Endothelial cell of umbilical vein (primary cell): ENCODE data around the gene PSENEN. TPM values are rescaled to one million over a fixed set of nuclear protein-coding genes. Genes with fewer than 3 reads are reported as not detected.

Experiments used
- BruUV-seq: library from RNA; stranded (reverse); fragments of 400-500 nt; replicated peaks from 2 replicates; lab custom pipeline; 2021; lab: Mats Ljungman, UMichigan
- CTCF ChIA-PET: fragments of 300-600, 350-600 bp; sonication (Branson Sonifier 250); formaldehyde crosslinking; loops from one replicate; lab custom pipeline; 2021; ENCODE audit warnings: antibody characterized with exemption, inconsistent platforms; lab: Charles Lee
- POLR2A ChIA-PET: fragments of 300-600, 350-600 bp; sonication (Branson Sonifier 250); formaldehyde crosslinking; loops from one replicate; lab custom pipeline; 2021; ENCODE audit warnings: antibody characterized with exemption, inconsistent platforms; lab: Charles Lee
- DNase-seq: peaks from one replicate; pipeline ENCODE4 v3.0.0-alpha.2; 2011; ENCODE audit warnings: low read depth, low spot score
- FAIRE-seq: peaks from 2 replicates; lab custom pipeline; 2011; peaks lifted over from hg19 to GRCh38; lab: Jason Lieb, UNC
- H2AFZ ChIP-seq: 2 replicates; pipeline ENCODE4 v1.6.0; 2012; ENCODE audit warnings: low read depth, low read length, control low read depth, inconsistent platforms
- H3K27ac ChIP-seq: 2 replicates; pipeline ENCODE4 v1.5.1; 2011; ENCODE audit warnings: low read depth, mild to moderate bottlenecking, control low read depth, low read length, moderate library complexity; ENCODE audit not compliant: insufficient read depth
- H3K27me3 ChIP-seq, 2 experiments: 2 replicates each; pipeline versions ENCODE4 v1.6.0 to v1.6.1; 2011; ENCODE audit warnings: low read length in 2 of 2, mixed read lengths in 1 of 2; ENCODE audit not compliant: control insufficient read depth in 2 of 2, insufficient read depth in 2 of 2
- H3K36me3 ChIP-seq, 2 experiments: 2 replicates in 1 of 2; 3 replicates in 1 of 2; pipeline ENCODE4 v1.5.1; 2011; ENCODE audit warnings: low read length in 2 of 2, mild to moderate bottlenecking in 1 of 2, moderate library complexity in 1 of 2; ENCODE audit not compliant: control insufficient read depth in 2 of 2, insufficient read depth in 2 of 2; ENCODE audit errors: extremely low read depth in 1 of 2
- H3K4me1 ChIP-seq: 3 replicates; pipeline ENCODE4 v1.5.1; 2011; ENCODE audit warnings: mild to moderate bottlenecking, low read length; ENCODE audit not compliant: control insufficient read depth, insufficient read depth; ENCODE audit errors: extremely low read depth
- H3K4me2 ChIP-seq: 2 replicates; pipeline ENCODE4 v1.6.1; 2011; ENCODE audit warnings: low read length, control low read depth, mixed read lengths; ENCODE audit not compliant: insufficient read depth
- H3K4me3 ChIP-seq, 3 experiments: fragments of 200-600 bp in 1 of 3; sonication (generic), shearing (Covaris generic) in 1 of 3; replicated peaks in 1 of 3; 2 replicates each; pipeline ENCODE4 v1.5.1; 2011 to 2016; ENCODE audit warnings: control low read depth in 3 of 3, low read length in 3 of 3, mild to moderate bottlenecking in 2 of 3, inconsistent platforms in 1 of 3, low read depth in 1 of 3, moderate library complexity in 1 of 3; ENCODE audit not compliant: insufficient read depth in 1 of 3
- H3K79me2 ChIP-seq: 2 replicates; pipeline ENCODE4 v1.6.0; 2012; ENCODE audit warnings: low read length, inconsistent platforms; ENCODE audit not compliant: control insufficient read depth, insufficient read depth
- H3K9ac ChIP-seq: replicated peaks from 2 replicates; pipeline ENCODE3; 2011; ENCODE audit warnings: low read length, control low read depth; ENCODE audit not compliant: insufficient read depth; ENCODE audit errors: extremely low read depth
- H3K9me1 ChIP-seq: replicated peaks from 3 replicates; pipeline ENCODE4 v1.6.0; 2011; ENCODE audit warnings: mild to moderate bottlenecking, low read length; ENCODE audit not compliant: control insufficient read depth, insufficient read depth; ENCODE audit errors: extremely low read depth
- H3K9me3 ChIP-seq: replicated peaks from 2 replicates; pipeline ENCODE4 v1.5.1; 2012; ENCODE audit warnings: low read length, inconsistent platforms; ENCODE audit not compliant: control insufficient read depth, insufficient read depth
- H4K20me1 ChIP-seq: replicated peaks from 2 replicates; pipeline ENCODE3; 2011; ENCODE audit warnings: mild to moderate bottlenecking, low read length; ENCODE audit not compliant: control insufficient read depth, insufficient read depth; ENCODE audit errors: extremely low read depth
- EZH2 ChIP-seq: IDR thresholded peaks from 2 replicates; pipeline ENCODE4 v1.6.1; 2012; ENCODE audit warnings: borderline replicate concordance, low read depth, mild to moderate bottlenecking, moderate library complexity, low read length, inconsistent platforms; ENCODE audit not compliant: severe bottlenecking
- FOS ChIP-seq: IDR thresholded peaks from 2 replicates; pipeline ENCODE4 v1.6.1; 2011; ENCODE audit warnings: mild to moderate bottlenecking, low read length, moderate library complexity, borderline replicate concordance; ENCODE audit not compliant: insufficient read depth
- GATA2 ChIP-seq: IDR thresholded peaks from 2 replicates; pipeline ENCODE4 v1.7.0; 2011; ENCODE audit warnings: low read depth, mild to moderate bottlenecking, moderate library complexity, mixed read lengths, low read length; ENCODE audit not compliant: insufficient read length, insufficient read depth
- JUN ChIP-seq: IDR thresholded peaks from 2 replicates; pipeline ENCODE4 v1.6.1; 2011; ENCODE audit warnings: borderline replicate concordance, low read depth; ENCODE audit not compliant: insufficient read length, insufficient read depth
- MYC ChIP-seq: IDR thresholded peaks from one replicate; pipeline ENCODE4 v1.6.1; 2011; ENCODE audit warnings: mild to moderate bottlenecking, low read depth, low read length
- POLR2A ChIP-seq: IDR thresholded peaks from 2 replicates; pipeline ENCODE4 v1.6.1; 2012; ENCODE audit warnings: low read depth, mild to moderate bottlenecking, control low read depth, low read length
- POLR2AphosphoS5 ChIP-seq: IDR thresholded peaks from 2 replicates; pipeline ENCODE4 v1.6.1; 2012; ENCODE audit warnings: low read depth, mild to moderate bottlenecking, control low read depth, low read length, moderate library complexity; ENCODE audit not compliant: insufficient read depth
- dilution Hi-C: fragments of 300-500 bp; cut with MboI; formaldehyde crosslinking; loops from one replicate; pipeline ENCODE4 v1.15.0; 2019; ENCODE audit warnings: low sequenced_read_pairs; ENCODE audit not compliant: extremely low pct_ligation_motif_present
- intact Hi-C: fragments of 100-400 bp; cut with micrococcal nuclease; formaldehyde crosslinking; loops from one replicate; pipeline ENCODE4 v1.10.0; 2022
- polyA plus RNA-seq, 4 experiments: library from polyadenylated mRNA; depleted of rRNA in 3 of 4; stranded (reverse) in 3 of 4; unstranded in 1 of 4; fragments of >200 nt; gene quantifications; 2 replicates each; pipeline versions ENCODE4 v1.2.1 to v1.2.3, GENCODE V29; 2011 to 2012; ENCODE audit warnings: missing spikeins in 1 of 4
- total RNA-seq: library from RNA; stranded (reverse); gene quantifications from 2 replicates; pipeline ENCODE4 v1.2.3, GENCODE V29; 2021
- TF ChIP-seq, protein P1 (sequence below), 2 donors: IDR thresholded peaks; 1 replicate in 1 of 2; 2 replicates in 1 of 2; pipeline ENCODE4 v1.5.1; 2011; ENCODE audit warnings: low read length in 2 of 2, mild to moderate bottlenecking in 2 of 2, moderate library complexity in 2 of 2, control low read depth in 1 of 2, inconsistent platforms in 1 of 2, low read depth in 1 of 2; ENCODE audit not compliant: insufficient read depth in 1 of 2; ENCODE audit errors: extremely low read depth in 1 of 2
- TF ChIP-seq, protein P2 (sequence below): IDR thresholded peaks from 2 replicates; pipeline ENCODE4 v1.6.1; 2011; ENCODE audit not compliant: insufficient read depth, insufficient read length

The PSENEN gene
- total and polyA plus RNA-seq, 2 donors (not counting 3 experiments of a cell fraction or from before 2014, with no cell fraction given), result 60.0 to 70.1 TPM

DNA sequence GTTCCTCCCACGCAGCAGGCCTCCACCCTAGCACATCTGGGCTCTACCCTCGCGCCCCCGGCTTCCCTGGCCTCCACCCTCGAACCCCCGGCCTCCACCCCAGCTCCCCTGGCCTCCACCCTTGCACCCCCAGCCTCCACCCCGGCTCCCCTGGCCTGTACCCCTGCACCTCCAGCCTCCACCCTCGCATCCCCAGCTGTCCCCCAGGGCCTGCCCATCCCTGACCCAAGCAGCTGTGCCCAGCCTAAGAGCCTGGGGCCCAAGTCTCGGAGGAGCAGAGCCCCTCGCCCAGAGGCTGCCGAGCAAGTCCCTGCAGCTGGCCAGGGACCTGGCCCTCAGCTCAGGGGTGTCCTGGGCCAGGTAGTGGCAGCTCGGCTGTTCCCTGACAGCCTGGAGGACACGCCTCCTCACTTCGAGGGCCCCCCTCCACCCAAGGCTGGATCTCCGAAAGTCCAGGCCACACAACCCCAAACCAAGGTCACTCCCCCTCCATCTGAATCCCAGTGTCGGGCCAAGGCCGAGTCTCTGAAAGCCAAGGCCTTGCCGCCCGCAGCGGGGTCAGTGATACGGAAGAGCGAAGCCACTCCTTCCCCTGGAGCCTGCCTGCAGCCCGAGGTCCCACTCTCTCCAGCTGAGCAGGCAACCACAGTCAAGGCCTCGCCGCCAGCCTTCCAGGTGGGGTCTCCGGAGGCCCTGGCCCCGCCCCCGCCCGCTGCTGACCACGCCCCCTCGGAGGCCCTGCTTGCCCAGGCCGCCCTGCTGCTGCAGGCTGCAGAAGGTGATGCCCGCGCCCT is 22.0 kb downstream of the PSENEN start:
- dilution Hi-C loops, result no loop called here
- DNase-seq, result no peak
- Histone ChIP-seq H3K27ac (no peak overlapping the region), H4K20me1 (no peaks in the 10 kb centered on the region), H3K27me3 (no peaks in the 10 kb centered on the region), H3K4me3 (no peak overlapping the region), H3K9me1 (no peaks in the 10 kb centered on the region), H3K36me3 (peaks cover 3 to 6% of the 10 kb centered on the region in 2 experiments), H3K79me2 (no peaks in the 10 kb centered on the region), H3K4me2 (no peak overlapping the region), H3K9ac (no peak overlapping the region), H3K9me3 (no peaks in the 10 kb centered on the region), H2AFZ (no peak overlapping the region), H3K4me1 (no peaks in the 10 kb centered on the region)
- TF ChIP-seq EZH2 (no peak), JUN (no peak), MYC (no peak), POLR2AphosphoS5 (no peak), GATA2 (no peak), FOS (no peak), POLR2A (no peak)
- TF ChIP-seq, protein P1, sequence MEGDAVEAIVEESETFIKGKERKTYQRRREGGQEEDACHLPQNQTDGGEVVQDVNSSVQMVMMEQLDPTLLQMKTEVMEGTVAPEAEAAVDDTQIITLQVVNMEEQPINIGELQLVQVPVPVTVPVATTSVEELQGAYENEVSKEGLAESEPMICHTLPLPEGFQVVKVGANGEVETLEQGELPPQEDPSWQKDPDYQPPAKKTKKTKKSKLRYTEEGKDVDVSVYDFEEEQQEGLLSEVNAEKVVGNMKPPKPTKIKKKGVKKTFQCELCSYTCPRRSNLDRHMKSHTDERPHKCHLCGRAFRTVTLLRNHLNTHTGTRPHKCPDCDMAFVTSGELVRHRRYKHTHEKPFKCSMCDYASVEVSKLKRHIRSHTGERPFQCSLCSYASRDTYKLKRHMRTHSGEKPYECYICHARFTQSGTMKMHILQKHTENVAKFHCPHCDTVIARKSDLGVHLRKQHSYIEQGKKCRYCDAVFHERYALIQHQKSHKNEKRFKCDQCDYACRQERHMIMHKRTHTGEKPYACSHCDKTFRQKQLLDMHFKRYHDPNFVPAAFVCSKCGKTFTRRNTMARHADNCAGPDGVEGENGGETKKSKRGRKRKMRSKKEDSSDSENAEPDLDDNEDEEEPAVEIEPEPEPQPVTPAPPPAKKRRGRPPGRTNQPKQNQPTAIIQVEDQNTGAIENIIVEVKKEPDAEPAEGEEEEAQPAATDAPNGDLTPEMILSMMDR (IDR thresholded peaks at IDR 0.05; ENCODE audit: extremely low read depth in 1 of 2, insufficient read depth in 1 of 2, low read depth in 1 of 2, low read length in 2 of 2), result no peak
- TF ChIP-seq, protein P2, sequence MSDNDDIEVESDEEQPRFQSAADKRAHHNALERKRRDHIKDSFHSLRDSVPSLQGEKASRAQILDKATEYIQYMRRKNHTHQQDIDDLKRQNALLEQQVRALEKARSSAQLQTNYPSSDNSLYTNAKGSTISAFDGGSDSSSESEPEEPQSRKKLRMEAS, result no peak
- intact Hi-C loops, result no loop called here
- ChIA-PET POLR2A (no interaction called here), CTCF (interaction anchor here (1.1 to 1.2 kb wide), 2 partner anchors 19 to 115 kb away, joined by 3 read pairs; partner anchors contain the start of gene LIN37)
- BruUV-seq, result no TSS peak
- no peak for FAIRE-seq
